ENCODE data around the gene PCED1B. TPM values are rescaled to one million over a fixed set of nuclear protein-coding genes. Genes with fewer than 3 reads are reported as not detected.

The PCED1B gene
- total RNA-seq, 1 experiment from 2014 or later = 3.3 TPM

- no peak for TF ChIP-seq CTCF (conservative IDR thresholded peaks at IDR 0.05)
- Histone ChIP-seq H3K27ac (ENCODE audit: insufficient read length, low read depth, low read length) (no peak overlapping the region), H3K9ac (ENCODE audit: extremely low read depth, insufficient read length, low read length) (no peak overlapping the region), H3K56ac (ENCODE audit: insufficient read length, low read depth, low read length) (no peak overlapping the region), H3K18ac (ENCODE audit: insufficient read length, low read depth, low read length) (no peak overlapping the region), H3K4ac (ENCODE audit: low read depth, low read length) (no peak overlapping the region), H3T11ph (ENCODE audit: low read length) (no peak overlapping the region), H3K27me3 (ENCODE audit: insufficient read depth, low read length) (no peaks in the 10 kb centered on the region), H2BK12ac (ENCODE audit: insufficient read length, low read depth, low read length) (no peak overlapping the region), H4K5ac (ENCODE audit: insufficient read length, low read depth, low read length) (no peak overlapping the region), H3K14ac (ENCODE audit: insufficient read depth, low read length) (no peak overlapping the region), H2BK20ac (ENCODE audit: low read depth, low read length, poor library complexity, severe bottlenecking) (no peak overlapping the region), H2BK15ac (ENCODE audit: low read depth, low read length) (no peak overlapping the region), H3K23ac (ENCODE audit: insufficient read length, low read depth, low read length) (no peak overlapping the region), H3K79me1 (ENCODE audit: insufficient read depth, low read depth, low read length, poor library complexity, severe bottlenecking) (no peaks in the 10 kb centered on the region), H3K23me2 (ENCODE audit: insufficient read length, low read depth, low read length, poor library complexity, severe bottlenecking) (no peaks in the 10 kb centered on the region), H4K8ac (replicated peaks; ENCODE audit: insufficient read length, low read depth, low read length) (no peak overlapping the region), H3K4me2 (ENCODE audit: insufficient read depth, insufficient read length, low read length) (no peak overlapping the region), H3K79me2 (ENCODE audit: insufficient read depth, low read length) (no peaks in the 10 kb centered on the region), H3K9me3 (ENCODE audit: control insufficient read depth, low read depth, low read length) (no peaks in the 10 kb centered on the region), H2AK5ac (ENCODE audit: insufficient read length, low read length) (no peak overlapping the region), H2AFZ (ENCODE audit: low read length) (no peak overlapping the region), H3K4me1 (ENCODE audit: insufficient read depth, low read length) (no peaks in the 10 kb centered on the region; the same call in none of the 2 replicates), H2BK5ac (ENCODE audit: insufficient read length, low read length) (no peak overlapping the region), H4K20me1 (ENCODE audit: control insufficient read depth, insufficient read depth, insufficient read length) (no peaks in the 10 kb centered on the region), H4K91ac (ENCODE audit: insufficient read length, low read depth, low read length) (no peak overlapping the region), H2BK120ac (ENCODE audit: low read depth, low read length, poor library complexity, severe bottlenecking) (no peak overlapping the region)
- Mint-ChIP-seq H3K4me1 (peaks cover 9 to 14% of the 10 kb centered on the region in 2 experiments; a peak in 3 of 4 replicates), H3K36me3 (ENCODE audit: insufficient read depth in 1 of 3, low read depth in 3 of 3) (peaks cover 4 to 8% (median 5%) of the 10 kb centered on the region in 3 experiments; a peak in 6 of 7 replicates), H3K27me3 (ENCODE audit: low read depth) (no peaks in the 10 kb centered on the region; the same call in 1 of the 2 replicates), H3K4me3 (no peak overlapping the region), H3K9me3 (peaks cover 0 to 2% of the 10 kb centered on the region in 2 experiments; a peak in 2 of 5 replicates), H3K27ac (no peak overlapping the region)
- no CpG with 5 or more reads among the region's 1 CpG for WGBS (ENCODE audit: extremely low coverage, insufficient read length, low lambda C conversion rate)
- no peak for DNase-seq
Observed at GRCh38 chr12:47237751-47238211, 158.4 kb downstream of the PCED1B start.
